CD4-positive, alpha-beta T cell treated with Interleukin-15 for 4 hours (primary cell): ENCODE data around the gene POLR1B.
"Not testable (repeated sequence)": the region's sequence is repeated elsewhere in the genome, so short reads cannot be mapped to it uniquely, and the experiment has no call there.

Source experiments
- DNase-seq: peaks from one replicate; pipeline ENCODE4 v3.0.0-alpha.2; 2020; ENCODE audit warnings: low spot score

POLR1B gene

GRCh38 chr2:112542123-112542983 lies at the start of gene POLR1B:
POLR1B (plus strand) TSS chr2:112542465; CDS start chr2:112542495, 30 bp downstream.
- peak; percentile 70 for DNase-seq

- no peak for DNase-seq
Observed at GRCh38 chr2:112493048-112493447, 49.2 kb upstream of the POLR1B start.

GRCh38 chr2:112493858-112494648 lies 48.2 kb upstream of the POLR1B start:
- no peak for DNase-seq

GRCh38 chr2:112494828-112495227 lies 47.4 kb upstream of the POLR1B start:
- DNase-seq = no peak

- not testable (repeated sequence) for DNase-seq
Observed at GRCh38 chr2:112495878-112496277, 46.4 kb upstream of the POLR1B start.

- DNase-seq = peak; percentile 49
Observed at GRCh38 chr2:112500850-112501484, 41.3 kb upstream of the POLR1B start.

- not testable (repeated sequence) for DNase-seq
Observed at GRCh38 chr2:112509239-112509998, 32.8 kb upstream of the POLR1B start.

- no peak for DNase-seq
Observed at GRCh38 chr2:112516801-112517200, 25.5 kb upstream of the POLR1B start.

GRCh38 chr2:112518807-112519206 lies 23.5 kb upstream of the POLR1B start:
- DNase-seq = no peak

GRCh38 chr2:112519506-112519905 lies 22.8 kb upstream of the POLR1B start:
- DNase-seq = no peak

- DNase-seq = no peak
Observed at GRCh38 chr2:112520234-112520783, 22.0 kb upstream of the POLR1B start.

- no peak for DNase-seq
Observed at GRCh38 chr2:112523291-112523777, 18.9 kb upstream of the POLR1B start.

GRCh38 chr2:112524276-112524675 lies 18.0 kb upstream of the POLR1B start:
- DNase-seq = not testable (repeated sequence)

GRCh38 chr2:112528541-112528940 lies 13.7 kb upstream of the POLR1B start:
- DNase-seq = no peak

- no peak for DNase-seq
Observed at GRCh38 chr2:112529757-112530156, 12.5 kb upstream of the POLR1B start.

- DNase-seq = no peak
Observed at GRCh38 chr2:112530728-112531127, 11.5 kb upstream of the POLR1B start.

- no peak for DNase-seq
Observed at GRCh38 chr2:112534826-112535225, 7.4 kb upstream of the POLR1B start.

- DNase-seq = not testable (repeated sequence)
Observed at GRCh38 chr2:112536665-112537064, 5.6 kb upstream of the POLR1B start.

GRCh38 chr2:112539306-112539705 lies 3.0 kb upstream of the POLR1B start:
- no peak for DNase-seq

GRCh38 chr2:112540906-112541305 lies 1.4 kb upstream of the POLR1B start:
- no peak for DNase-seq
